BJ (cell line): Measurements from ENCODE around the gene SCD5. TPM values are rescaled to one million over a fixed set of nuclear protein-coding genes. Genes with fewer than 3 reads are reported as not detected.
"Not testable (repeated sequence)": the region's sequence is repeated elsewhere in the genome, so short reads cannot be mapped to it uniquely, and the experiment has no call there.

Experiments used
- CTCF ChIA-PET: fragments of 350-600 bp; formaldehyde crosslinking; extraction: SDS; loops from one replicate; lab custom pipeline; 2021; ENCODE audit warnings: antibody characterized with exemption, inconsistent platforms; lab: Yijun Ruan, JAX
- POLR2A ChIA-PET: fragments of 300-600 bp; sonication (Branson Sonifier 250); formaldehyde crosslinking; extraction: SDS; loops from one replicate; lab custom pipeline; 2021; ENCODE audit warnings: antibody characterized with exemption; lab: Charles Lee
- DNase-seq: peaks from one replicate; pipeline ENCODE4 v3.0.0-alpha.2; 2011; ENCODE audit warnings: low read depth
- H3K27me3 ChIP-seq: 2 replicates; pipeline ENCODE4 v1.6.0; 2011; ENCODE audit warnings: low read length; ENCODE audit not compliant: control insufficient read depth, insufficient read depth
- H3K36me3 ChIP-seq: 2 replicates; pipeline ENCODE4 v1.5.1; 2011; ENCODE audit warnings: low read length; ENCODE audit not compliant: control insufficient read depth, insufficient read depth
- H3K4me3 ChIP-seq: 2 replicates; pipeline ENCODE4 v1.5.1; 2011; ENCODE audit warnings: low read depth, mild to moderate bottlenecking, control low read depth, low read length
- polyA plus RNA-seq: library from polyadenylated mRNA; depleted of rRNA; stranded (reverse); fragments of >200 nt; gene quantifications from 2 replicates; pipeline ENCODE4 v1.2.3, GENCODE V29; 2011
- TF ChIP-seq, protein P1 (sequence below): IDR thresholded peaks from 2 replicates; pipeline ENCODE4 v1.5.1; 2011; ENCODE audit warnings: low read depth, mild to moderate bottlenecking, control low read depth, inconsistent platforms, low read length, moderate library complexity; ENCODE audit not compliant: insufficient read depth

Gene SCD5
- polyA plus RNA-seq, 1 experiment, result 32.5 TPM

DNA sequence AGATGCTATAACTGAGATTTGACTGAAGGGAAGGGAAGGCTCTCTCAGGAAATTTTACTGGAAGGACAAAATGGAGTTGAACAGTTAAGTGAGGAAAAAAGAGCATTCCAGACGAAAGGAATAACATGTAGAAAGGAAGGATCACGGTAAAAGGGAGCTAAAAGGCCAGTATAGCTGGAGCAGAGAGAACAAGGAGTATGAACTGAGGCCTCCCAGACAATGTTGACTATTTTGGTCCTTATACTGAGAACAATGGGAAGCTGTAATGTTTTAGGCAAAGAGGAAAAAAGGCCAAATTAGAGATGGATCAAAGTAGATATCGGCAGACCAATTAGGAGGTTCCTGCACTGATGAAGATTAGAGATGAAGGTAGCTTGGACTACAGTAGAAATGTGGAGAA, 26.8 kb upstream of the SCD5 start:
- TF ChIP-seq, protein P1, sequence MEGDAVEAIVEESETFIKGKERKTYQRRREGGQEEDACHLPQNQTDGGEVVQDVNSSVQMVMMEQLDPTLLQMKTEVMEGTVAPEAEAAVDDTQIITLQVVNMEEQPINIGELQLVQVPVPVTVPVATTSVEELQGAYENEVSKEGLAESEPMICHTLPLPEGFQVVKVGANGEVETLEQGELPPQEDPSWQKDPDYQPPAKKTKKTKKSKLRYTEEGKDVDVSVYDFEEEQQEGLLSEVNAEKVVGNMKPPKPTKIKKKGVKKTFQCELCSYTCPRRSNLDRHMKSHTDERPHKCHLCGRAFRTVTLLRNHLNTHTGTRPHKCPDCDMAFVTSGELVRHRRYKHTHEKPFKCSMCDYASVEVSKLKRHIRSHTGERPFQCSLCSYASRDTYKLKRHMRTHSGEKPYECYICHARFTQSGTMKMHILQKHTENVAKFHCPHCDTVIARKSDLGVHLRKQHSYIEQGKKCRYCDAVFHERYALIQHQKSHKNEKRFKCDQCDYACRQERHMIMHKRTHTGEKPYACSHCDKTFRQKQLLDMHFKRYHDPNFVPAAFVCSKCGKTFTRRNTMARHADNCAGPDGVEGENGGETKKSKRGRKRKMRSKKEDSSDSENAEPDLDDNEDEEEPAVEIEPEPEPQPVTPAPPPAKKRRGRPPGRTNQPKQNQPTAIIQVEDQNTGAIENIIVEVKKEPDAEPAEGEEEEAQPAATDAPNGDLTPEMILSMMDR, result no peak
- DNase-seq, result no peak
- no peak overlapping the region for H3K4me3 ChIP-seq
- ChIA-PET CTCF (interaction anchor here (1.2 to 1.7 kb wide), 2 partner anchors 14 to 26 kb away, joined by 4 to 6 read pairs; no protein-coding TSS in a partner anchor), POLR2A (interaction anchor here (0.6 kb wide), 1 partner anchor 13 kb away, joined by 12 read pairs; no protein-coding TSS in a partner anchor)
- peaks cover 21% of the 10 kb centered on the region for H3K36me3 ChIP-seq
- no peaks in the 10 kb centered on the region for H3K27me3 ChIP-seq

DNA sequence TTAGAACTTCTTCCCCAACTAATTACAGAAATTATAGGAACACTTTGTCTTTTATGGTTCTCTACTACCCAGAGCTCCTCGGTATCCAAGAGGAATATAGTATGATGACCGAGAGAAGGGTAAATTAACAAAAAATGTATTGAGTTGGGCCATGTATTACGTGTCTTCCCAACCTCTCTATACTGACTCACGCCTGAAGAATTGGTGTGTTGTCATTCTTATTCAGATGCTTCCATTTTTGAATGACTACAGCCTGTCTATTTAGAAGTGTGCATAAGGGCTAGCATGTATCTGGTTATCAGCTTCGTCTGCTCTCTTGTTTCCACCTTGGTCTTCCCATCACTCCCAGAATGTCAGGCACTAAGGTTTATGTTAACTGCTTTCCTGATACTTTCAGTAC, 24.5 kb upstream of the SCD5 start:
- POLR2A ChIA-PET, result no interaction called here
- no peak for DNase-seq
- Histone ChIP-seq H3K36me3 (peaks cover 22% of the 10 kb centered on the region), H3K27me3 (no peaks in the 10 kb centered on the region), H3K4me3 (no peak overlapping the region)
- TF ChIP-seq, protein P1, result no peak
- CTCF ChIA-PET, result interaction anchor here (0.6 to 1.0 kb wide), 3 partner anchors 31 to 93 kb away, joined by 3 read pairs; no protein-coding TSS in a partner anchor

DNA sequence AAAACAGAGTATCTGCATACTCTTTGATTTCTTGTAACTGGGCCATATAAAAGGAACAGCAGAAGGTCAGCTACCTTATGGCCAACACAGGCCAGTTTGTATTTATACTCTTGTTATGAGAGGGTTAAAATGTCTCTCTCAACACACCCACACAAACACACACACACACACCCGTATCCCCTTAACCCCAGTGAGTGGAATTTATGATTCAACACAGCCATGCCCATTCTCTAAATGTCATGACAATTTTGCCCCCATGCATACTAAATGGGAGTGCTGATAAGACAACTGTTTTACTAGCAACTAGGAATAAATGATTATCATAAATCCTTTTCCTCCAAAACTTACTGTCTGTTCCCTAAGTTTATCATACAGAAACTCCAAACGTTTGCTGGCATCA, 22.1 kb upstream of the SCD5 start:
- ChIA-PET CTCF (no interaction called here), POLR2A (no interaction called here)
- Histone ChIP-seq H3K36me3 (peaks cover 20% of the 10 kb centered on the region), H3K27me3 (no peaks in the 10 kb centered on the region), H3K4me3 (no peak overlapping the region)
- TF ChIP-seq, protein P1, result no peak
- DNase-seq, result no peak

DNA sequence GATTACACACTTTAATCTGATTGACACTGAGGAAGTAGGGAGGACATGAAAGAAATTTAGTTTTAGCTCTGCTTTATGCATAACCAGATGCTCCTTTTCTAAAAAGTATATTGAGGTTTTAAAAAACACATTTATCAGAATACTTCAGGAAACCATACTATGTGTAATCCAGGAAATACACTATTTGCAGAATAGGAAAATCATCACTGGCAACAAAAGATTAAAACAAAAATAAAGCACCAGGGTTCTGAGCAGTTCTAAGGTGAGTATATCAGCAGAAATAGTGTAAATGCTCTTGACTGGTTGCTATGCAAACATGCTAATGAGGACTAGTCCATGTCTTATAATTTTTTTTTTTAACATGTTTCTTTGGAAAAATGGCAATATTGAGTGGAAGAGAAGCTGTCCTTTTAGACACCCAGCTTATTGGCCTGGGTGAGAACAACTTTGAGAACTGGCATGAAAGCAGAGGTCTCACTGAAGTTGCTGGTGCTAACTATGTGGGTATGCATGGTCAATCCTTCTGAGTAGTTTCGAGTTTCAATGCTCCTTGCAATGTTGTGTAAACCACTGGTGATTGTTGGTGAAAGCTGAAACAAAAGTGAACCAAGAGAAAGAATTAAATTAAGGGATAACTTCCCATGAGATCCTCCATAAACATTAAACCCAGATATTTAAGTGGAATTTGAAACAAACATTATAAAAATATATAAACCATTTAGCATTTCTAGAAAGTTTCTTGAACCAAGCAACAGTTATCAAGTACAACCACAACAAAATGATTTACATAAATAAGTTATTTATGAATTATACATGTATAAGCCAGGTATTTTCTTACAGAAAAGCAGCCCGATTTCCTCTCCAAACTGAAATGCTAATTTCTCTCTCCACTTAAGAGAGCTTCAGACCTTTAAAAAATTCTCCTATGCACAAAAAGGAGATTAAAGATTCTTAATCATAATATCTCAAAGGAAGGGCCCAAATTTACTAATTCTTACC, 20.4 kb upstream of the SCD5 start:
- TF ChIP-seq, protein P1, result no peak
- ChIA-PET CTCF (interaction anchor here (0.9 to 1.8 kb wide), 4 partner anchors 11 to 35 kb away, joined by 3 to 5 read pairs (median 3); no protein-coding TSS in a partner anchor), POLR2A (no interaction called here)
- no peak overlapping the region for H3K4me3 ChIP-seq
- no peak for DNase-seq
- peaks cover 20% of the 10 kb centered on the region for H3K36me3 ChIP-seq
- no peaks in the 10 kb centered on the region for H3K27me3 ChIP-seq

DNA sequence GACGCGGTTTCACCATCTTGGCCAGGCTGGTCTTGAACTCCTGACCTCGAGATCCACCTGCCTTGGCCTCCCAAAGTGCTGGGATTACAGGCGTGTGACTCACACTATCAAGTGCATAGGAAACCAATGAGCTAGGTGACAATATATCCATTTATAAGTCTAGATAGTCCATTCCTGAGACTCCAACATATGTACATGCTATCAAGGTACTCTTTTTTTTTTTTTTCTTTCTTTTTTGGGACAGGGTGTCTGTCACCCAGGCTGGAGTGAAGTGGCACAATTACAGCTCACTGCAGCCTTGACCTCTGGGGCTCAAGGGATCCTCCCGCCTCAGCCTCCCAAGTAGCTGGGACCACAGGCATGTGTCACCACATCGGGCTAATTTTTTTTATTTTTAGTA, 18.3 kb upstream of the SCD5 start:
- H3K36me3 ChIP-seq, result peaks cover 12% of the 10 kb centered on the region
- POLR2A ChIA-PET, CTCF ChIA-PET, H3K27me3 ChIP-seq, H3K4me3 ChIP-seq, DNase-seq: not testable (repeated sequence)
